LoVo (cell line): ENCODE measurements around the gene PPP1R15B.
"Not testable (repeated sequence)": the region's sequence is repeated elsewhere in the genome, so short reads cannot be mapped to it uniquely, and the experiment has no call there.

Experiments
- DNase-seq: peaks from one replicate; pipeline ENCODE4 v3.0.0-alpha.2; 2016; ENCODE audit warnings: low spot score

The PPP1R15B gene

GRCh38 chr1:204443871-204444581, 32.4 kb upstream of the PPP1R15B start:
- DNase-seq: no peak

GRCh38 chr1:204443260-204443619, 31.6 kb upstream of the PPP1R15B start:
- DNase-seq: no peak

DNA sequence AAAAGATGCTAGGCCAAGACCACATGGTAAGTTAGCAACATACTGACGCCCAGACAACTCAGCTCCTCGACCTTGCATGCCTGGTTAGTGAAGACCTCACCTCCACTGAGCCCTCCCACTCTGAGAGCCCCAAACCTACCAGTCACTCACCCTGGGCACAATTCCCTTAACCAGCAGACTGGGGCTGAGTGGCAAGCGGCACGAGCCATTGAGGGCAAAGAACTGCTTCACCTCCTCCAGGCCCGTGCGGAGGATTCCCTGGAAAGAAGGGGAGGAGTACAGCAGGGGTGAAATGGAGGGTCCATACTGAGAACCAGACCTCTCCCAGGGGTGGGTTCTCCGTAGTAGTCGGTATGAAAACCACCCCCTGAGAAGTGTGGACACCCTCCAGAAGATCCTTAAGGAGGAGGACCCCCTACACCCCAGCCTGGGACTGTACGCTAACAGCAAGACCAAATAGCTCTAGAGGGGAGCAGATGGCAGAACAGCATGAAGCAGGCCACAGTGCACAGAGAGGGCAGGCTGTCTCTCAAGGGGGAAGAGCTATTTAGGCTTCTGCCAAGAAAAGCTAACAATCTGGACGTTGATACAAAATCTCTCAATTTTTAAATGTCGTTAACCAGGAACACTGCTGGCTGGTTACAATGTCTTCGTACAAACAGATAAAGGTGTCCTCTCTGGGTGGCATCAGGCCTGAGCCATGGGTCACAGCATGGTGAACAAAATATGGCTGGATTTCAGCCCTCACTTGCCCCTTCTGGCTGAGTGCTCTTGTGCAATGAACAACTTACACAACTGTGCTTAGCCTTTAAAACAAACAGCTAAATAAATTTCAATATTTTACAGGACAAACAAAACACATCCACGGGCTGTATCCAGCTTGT, 31.0 kb upstream of the PPP1R15B start:
- no peak for DNase-seq

DNA sequence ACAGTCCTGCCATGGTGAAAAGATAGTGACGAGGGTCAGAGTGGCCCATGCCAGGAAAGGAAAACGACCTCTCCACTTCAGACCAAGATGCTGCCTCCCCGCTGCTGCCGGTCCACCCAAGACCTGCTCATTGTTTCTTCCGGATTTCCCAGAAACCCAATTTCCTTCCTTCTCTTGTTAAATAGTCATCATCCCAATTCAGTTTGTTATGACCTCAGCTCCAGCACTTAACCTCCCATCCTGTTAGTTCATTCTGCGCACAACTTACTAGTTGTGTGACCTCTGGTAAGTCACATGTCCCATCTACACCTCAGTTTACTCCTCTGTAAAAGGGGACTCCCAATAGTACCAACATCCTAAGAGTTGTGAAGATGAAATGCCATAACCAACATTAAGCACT, 29.9 kb upstream of the PPP1R15B start:
- DNase-seq: no peak

DNA sequence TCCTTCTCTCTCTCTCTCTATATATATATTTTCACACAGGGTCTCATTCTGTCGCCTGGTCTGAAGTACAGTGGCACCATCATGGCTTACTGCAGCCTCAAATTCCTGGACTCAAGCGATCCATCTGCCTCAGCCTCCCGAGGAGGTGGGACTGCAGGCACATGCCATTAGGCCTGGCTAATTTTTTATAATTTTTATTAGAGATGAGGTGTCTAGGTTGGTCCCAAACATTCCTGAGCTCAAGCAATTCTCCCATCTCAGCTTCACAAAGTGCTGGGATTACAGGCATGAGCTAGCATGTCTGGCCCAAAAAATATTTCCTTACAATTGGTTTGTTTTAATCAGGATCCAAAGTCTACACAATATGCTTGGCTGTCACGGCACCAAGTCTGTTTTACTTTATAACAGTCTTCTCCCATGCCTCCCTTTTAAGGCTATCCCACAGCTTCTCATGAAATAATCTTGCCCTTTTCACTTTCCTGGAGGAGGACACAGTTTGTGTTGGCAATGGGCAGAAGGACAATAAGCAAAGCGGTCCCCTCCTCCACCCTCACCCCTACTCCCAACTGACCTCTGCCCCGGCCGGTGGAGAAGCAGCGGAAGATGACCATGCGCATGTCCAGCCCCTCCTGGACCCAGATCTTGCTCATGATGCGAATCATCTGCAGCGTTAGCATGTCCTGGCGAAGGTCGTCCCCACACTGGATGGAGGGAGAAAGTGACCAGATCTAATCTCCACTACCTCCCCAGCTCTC, 28.2 kb upstream of the PPP1R15B start:
- no peak for DNase-seq

DNA sequence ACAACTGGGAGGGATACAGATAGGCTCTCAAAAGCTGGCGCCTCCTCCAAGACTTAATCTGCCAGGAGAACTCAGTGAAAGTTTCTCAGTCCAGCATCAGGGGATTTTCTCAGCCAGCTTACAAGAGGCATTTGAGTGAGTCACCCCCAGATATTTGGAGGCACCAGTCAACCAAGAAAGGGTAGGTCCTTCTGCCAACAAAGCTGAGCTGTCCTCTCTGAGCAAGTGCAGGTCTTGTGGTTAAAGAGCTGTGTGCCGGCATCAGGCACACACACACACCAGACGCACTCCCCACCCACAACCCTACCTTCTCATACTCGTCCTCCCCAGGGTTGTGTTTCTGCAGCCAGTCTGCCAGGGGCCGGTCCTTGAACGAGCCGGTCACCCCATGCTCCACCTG, 27.0 kb upstream of the PPP1R15B start:
- DNase-seq: peak; percentile 41

DNA sequence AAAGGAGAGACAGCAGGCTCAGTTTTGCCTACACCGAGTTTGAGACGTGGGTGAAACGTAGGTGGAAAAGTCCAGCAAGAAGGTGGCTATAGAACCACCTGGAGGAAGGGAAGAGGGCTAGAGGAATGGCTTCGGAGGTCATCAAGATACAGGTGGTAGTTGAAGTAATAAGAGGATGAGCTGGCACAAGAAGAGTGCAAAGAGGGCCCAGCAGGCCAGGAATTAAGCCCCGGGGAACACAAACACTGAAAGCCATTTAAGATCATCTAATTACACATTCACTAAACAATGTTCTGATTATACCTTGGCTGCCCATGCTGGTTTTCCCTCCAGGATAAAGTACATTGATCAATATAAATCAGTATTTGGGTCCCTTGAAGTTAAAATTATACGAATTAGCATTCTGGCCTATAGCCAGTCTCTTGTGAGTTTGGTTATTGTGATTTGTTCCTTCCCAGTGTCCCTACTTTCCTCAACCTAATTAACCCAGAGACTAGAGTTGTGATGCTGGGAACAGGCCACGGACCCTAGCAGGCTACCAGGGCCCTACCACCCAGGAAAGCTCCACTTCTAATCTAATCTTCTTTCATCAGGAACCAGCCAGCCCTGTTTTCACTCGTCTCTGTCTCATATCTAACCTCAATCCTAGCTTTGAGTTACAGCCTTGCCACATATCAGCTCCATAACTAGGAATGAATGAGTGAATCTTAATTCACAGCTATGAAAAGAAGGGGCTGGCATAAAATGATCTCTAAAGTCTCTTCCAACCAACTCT, 26.4 kb upstream of the PPP1R15B start:
- DNase-seq: no peak

- DNase-seq: no peak
Observed at GRCh38 chr1:204435872-204436271, 24.3 kb upstream of the PPP1R15B start.

GRCh38 chr1:204435381-204435831, 23.8 kb upstream of the PPP1R15B start:
- no peak for DNase-seq

DNA sequence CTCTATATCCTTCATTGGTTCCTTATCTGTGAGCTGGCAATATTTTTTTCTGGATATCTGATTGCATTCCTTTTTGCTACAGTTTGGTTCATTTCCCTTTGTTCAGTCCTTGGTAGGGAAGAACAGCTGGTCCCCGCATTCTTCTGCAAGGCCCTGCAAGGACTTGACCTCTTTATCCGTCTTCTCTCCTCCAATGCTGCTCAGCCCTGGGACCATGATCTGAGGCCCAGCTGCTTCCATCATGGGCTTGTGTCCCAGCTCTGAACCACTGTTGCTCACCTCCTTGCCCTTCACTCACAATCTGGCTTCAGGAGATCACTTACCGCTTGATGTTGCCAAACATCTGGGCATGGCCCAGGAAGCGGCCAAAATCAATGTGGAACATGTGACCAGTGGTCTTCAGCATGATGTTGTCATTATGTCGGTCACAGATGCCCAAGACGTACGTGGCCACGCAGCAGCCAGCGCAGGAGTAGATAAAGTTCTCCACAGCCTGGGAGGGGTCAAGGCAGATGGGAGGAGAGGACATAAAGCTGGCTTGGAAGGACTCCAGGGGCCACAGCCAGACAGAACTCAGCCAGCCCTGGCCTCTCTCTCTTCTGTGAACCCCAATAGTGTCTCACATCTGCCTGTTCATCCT, 22.6 kb upstream of the PPP1R15B start:
- no peak for DNase-seq

DNA sequence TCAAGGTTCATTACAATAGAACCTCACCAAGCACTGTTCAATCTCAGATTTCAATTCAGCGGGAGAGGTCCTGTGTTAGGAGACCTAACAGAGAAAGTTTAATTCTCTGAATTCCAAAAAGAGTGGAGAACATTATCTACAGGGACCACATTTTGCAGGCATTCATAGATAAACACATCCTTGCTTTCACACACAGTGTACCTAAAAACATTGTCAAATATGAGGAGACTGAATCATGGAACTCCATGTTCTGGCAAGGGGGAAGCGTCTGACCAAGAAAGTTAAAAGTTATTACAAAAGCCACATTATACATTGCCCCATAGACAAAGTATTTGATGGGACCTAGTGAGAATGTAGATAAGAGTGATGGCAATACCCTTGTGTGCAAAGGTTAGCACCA, 21.1 kb upstream of the PPP1R15B start:
- DNase-seq: no peak

GRCh38 chr1:204431310-204432184, 19.9 kb upstream of the PPP1R15B start:
- peak; percentile 68 for DNase-seq

DNA sequence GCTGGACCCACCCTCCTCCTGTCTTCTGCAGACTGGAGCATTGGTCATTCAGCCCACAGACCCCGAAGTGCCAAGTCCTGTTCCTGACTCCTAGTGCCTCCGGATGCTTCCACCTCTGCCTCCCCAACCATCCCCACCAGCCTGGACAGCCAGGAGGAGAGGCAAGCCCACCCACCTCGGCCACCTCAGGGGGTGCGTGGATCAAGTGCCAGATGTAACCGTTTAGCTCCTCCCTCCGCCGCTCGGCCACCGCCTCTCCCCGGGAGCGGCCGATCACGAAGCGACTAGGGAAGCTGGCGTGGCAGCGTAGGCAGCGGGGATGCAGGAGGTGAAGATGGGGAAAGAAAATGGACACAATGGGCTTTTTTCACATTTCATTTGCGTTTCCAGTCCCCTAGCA, 18.1 kb upstream of the PPP1R15B start:
- DNase-seq: no peak

DNA sequence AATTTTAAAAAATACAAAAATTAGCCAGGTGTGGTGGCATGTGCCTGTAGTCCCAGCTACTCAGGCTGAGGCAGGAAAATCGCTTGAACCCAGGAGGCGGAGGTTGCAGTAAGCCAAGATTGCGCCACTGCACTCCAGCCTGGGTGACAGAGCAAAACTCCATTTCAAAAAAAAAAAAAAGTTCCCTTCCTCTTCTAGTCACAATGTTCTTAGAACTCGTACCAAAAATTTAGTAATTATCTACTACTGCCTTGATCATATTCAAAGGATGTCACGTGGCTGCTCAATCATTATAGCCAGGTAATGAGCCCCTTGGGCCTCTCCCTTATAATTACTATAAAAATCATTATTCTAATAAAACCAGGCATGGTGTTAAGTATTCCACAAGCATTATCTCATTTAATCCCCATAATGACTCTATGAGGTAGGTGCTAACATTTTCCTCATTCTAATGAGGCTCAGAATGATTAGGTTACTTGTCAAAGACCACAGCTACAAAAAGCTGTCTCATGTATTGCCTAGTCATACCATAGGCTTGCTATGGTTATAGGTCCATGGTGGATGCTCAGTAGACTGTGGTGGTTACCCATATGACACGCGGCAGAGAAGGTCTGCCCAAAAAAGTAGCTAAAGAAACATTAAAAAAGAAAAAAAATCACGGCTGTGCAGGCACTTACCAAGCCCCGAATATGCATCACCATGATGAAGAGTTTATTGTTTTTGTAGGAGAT, 15.5 kb upstream of the PPP1R15B start:
- DNase-seq: no peak

GRCh38 chr1:204426474-204426873, 14.9 kb upstream of the PPP1R15B start:
- no peak for DNase-seq

DNA sequence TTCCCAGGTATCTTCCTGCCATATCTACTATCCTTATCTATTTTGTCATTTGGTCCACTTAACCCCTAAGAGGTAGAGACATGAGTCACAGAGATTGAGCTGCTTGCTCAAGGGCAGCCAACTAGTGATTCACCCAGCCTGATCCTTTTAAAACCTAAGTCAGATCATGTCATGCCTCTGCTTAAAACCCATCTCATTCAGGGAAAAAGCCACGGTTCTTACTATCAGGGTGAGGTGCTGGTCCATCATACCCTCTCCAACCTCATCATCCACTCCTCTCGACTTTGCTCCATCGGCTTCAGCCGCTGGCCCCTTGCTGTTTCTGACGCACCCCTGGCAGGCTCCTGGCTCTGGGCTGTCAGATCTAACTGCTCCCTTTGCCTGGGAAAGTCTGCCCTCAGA, 14.4 kb upstream of the PPP1R15B start:
- no peak for DNase-seq

DNA sequence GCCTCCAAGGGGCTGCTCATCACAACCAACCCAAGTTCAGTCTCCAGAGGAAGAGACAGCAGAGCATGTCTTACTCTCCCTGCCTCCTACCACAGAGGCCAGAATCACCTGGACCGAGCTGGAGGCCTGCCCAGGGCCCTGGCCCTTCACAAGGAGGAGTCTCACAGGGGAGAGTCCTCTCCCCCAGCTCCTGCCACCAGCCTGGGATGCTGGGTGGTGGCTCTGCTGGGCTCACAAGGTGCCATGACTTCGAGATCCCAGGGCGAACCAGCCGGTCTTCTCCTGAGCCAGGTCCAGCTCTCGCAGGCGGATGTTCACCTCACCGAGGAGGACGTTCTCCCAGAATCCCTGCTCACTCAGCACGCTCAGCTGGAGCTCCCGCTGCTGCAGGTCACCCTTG, 13.0 kb upstream of the PPP1R15B start:
- no peak for DNase-seq

DNA sequence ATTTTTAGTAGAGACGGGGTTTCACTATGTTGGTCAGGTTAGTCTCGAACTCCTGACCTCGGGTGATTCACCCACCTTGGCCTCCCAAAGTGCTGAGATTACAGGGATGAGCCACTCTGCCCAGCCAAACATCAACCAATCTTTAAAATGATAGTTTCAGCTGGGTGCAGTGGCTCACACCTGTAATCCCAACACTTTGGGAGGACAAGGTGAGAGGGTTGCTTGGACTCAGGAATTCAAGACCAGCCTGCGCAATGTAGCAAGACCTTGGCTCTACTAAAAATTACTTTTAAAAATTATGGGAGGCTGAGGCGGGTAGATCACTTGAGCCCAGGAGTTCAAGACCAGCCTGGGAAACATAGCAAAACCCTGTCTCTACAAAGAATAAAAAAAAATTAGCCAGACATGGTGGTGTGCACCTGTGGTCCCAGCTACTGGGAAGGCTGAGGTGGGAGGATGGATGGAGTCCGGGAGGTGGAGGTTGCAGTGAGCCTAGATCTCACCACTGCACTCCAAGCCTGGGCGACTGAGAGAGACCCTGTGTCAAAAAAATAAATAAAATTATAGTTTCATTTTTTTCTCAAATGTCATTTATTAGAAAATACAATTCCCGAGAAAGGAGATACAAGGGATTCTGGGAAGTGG, 10.6 kb upstream of the PPP1R15B start:
- DNase-seq: not testable (repeated sequence)

- DNase-seq: no peak
Observed at GRCh38 chr1:204421441-204421840, 9.8 kb upstream of the PPP1R15B start.
